ENCODE data around the gene CRYBG2.
"Not testable (repeated sequence)": the region's sequence is repeated elsewhere in the genome, so short reads cannot be mapped to it uniquely, and the experiment has no call there.

The CRYBG2 gene

GRCh38 chr1:26337206-26337535 lies 16.8 kb downstream of the CRYBG2 start:
- no peak overlapping the region for H3K4me2 ChIP-seq (ENCODE audit: low read length)
- no peak overlapping the region for H3K4me3 ChIP-seq (ENCODE audit: low read length)
- no peaks in the 10 kb centered on the region for H3K36me3 ChIP-seq (replicated peaks; ENCODE audit: low read depth, low read length)
- H3K27me3 ChIP-seq (ENCODE audit: low read depth, low read length) = no peaks in the 10 kb centered on the region
- no peak overlapping the region for H3K9ac ChIP-seq (ENCODE audit: low read length)
- H3K27ac ChIP-seq (ENCODE audit: low read length) = no peak overlapping the region
- no peaks in the 10 kb centered on the region for H3K79me2 ChIP-seq (ENCODE audit: low read length)
- no peak overlapping the region for H2AFZ ChIP-seq (ENCODE audit: low read depth, low read length)
- peaks cover 3% of the 10 kb centered on the region; the same call in 1 of the 2 replicates for H3K4me1 ChIP-seq (ENCODE audit: low read length)
- no peak for TF ChIP-seq CTCF (IDR thresholded peaks at IDR 0.05; ENCODE audit: low read depth, low read length)
- no peak for TF ChIP-seq EZH2phosphoT487 (IDR thresholded peaks at IDR 0.05; ENCODE audit: low read depth)
- H4K20me1 ChIP-seq (ENCODE audit: insufficient read depth, low read length) = no peaks in the 10 kb centered on the region
- no peaks in the 10 kb centered on the region for H3K9me3 ChIP-seq (ENCODE audit: insufficient read depth, low read length)

GRCh38 chr1:26336477-26337205 lies 17.3 kb downstream of the CRYBG2 start:
- peak overlapping the region; percentile 47 for H2AFZ ChIP-seq (ENCODE audit: low read depth, low read length)
- H3K9ac ChIP-seq (ENCODE audit: low read length) = peak overlapping the region; percentile 35; the same call in 1 of the 2 replicates

GRCh38 chr1:26335774-26336476 lies 18.0 kb downstream of the CRYBG2 start:
- Histone ChIP-seq H3K79me2 (ENCODE audit: low read length) (no peaks in the 10 kb centered on the region), H4K20me1 (ENCODE audit: insufficient read depth, low read length) (no peaks in the 10 kb centered on the region), H2AFZ (ENCODE audit: low read depth, low read length) (peak overlapping the region; percentile 47; the same call in 1 of the 2 replicates), H3K4me1 (ENCODE audit: low read length) (peaks cover 3% of the 10 kb centered on the region; the same call in 1 of the 2 replicates), H3K27me3 (ENCODE audit: low read depth, low read length) (no peaks in the 10 kb centered on the region), H3K4me3 (ENCODE audit: low read length) (peak overlapping the region; percentile 78), H3K36me3 (replicated peaks; ENCODE audit: low read depth, low read length) (no peaks in the 10 kb centered on the region), H3K27ac (ENCODE audit: low read length) (no peak overlapping the region), H3K9me3 (ENCODE audit: insufficient read depth, low read length) (no peaks in the 10 kb centered on the region), H3K4me2 (ENCODE audit: low read length) (peak overlapping the region; percentile 96), H3K9ac (ENCODE audit: low read length) (peak overlapping the region; percentile 35)
- TF ChIP-seq CTCF (IDR thresholded peaks at IDR 0.05; ENCODE audit: low read depth, low read length) (no peak), EZH2phosphoT487 (IDR thresholded peaks at IDR 0.05; ENCODE audit: low read depth) (no peak)

More at GRCh38 chr1:26336477-26337205, 17.3 kb downstream of the CRYBG2 start:
- no peak overlapping the region for H3K27ac ChIP-seq (ENCODE audit: low read length)
- peaks cover 3% of the 10 kb centered on the region; the same call in 1 of the 2 replicates for H3K4me1 ChIP-seq (ENCODE audit: low read length)
- H3K4me3 ChIP-seq (ENCODE audit: low read length) = peak overlapping the region; percentile 78
- H3K9me3 ChIP-seq (ENCODE audit: insufficient read depth, low read length) = no peaks in the 10 kb centered on the region
- no peaks in the 10 kb centered on the region for H4K20me1 ChIP-seq (ENCODE audit: insufficient read depth, low read length)
- no peaks in the 10 kb centered on the region for H3K27me3 ChIP-seq (ENCODE audit: low read depth, low read length)
- TF ChIP-seq CTCF (IDR thresholded peaks at IDR 0.05; ENCODE audit: low read depth, low read length) (no peak), EZH2phosphoT487 (IDR thresholded peaks at IDR 0.05; ENCODE audit: low read depth) (no peak)
- H3K4me2 ChIP-seq (ENCODE audit: low read length) = peak overlapping the region; percentile 96
- H3K79me2 ChIP-seq (ENCODE audit: low read length) = no peaks in the 10 kb centered on the region
- H3K36me3 ChIP-seq (replicated peaks; ENCODE audit: low read depth, low read length) = no peaks in the 10 kb centered on the region

DNA sequence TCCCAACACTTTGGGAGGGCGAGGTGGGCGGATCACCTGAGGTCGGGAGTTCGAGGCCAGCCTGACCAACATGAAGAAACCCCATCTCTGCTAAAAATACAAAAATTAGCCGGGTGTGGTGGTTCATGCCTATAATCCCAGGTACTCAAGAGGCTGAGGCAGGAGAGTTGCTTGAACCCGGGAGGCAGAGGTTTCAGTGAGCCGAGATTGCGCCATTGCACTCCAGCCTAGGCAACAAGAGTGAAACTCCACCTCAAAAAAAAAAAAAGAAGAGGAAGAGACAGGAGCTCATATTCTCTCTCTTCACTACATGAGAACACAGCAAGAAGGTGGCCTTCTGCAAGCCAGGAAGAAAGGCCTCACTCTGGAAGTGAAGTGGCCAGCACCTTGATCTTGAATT lies 20.6 kb downstream of the CRYBG2 start:
- H4K20me1 ChIP-seq (ENCODE audit: insufficient read depth, low read length); H3K4me1 ChIP-seq (ENCODE audit: low read length); H3K4me2 ChIP-seq (ENCODE audit: low read length); H3K27me3 ChIP-seq (ENCODE audit: low read depth, low read length); H2AFZ ChIP-seq (ENCODE audit: low read depth, low read length); H3K79me2 ChIP-seq (ENCODE audit: low read length); H3K9me3 ChIP-seq (ENCODE audit: insufficient read depth, low read length); H3K36me3 ChIP-seq (replicated peaks; ENCODE audit: low read depth, low read length); H3K27ac ChIP-seq (ENCODE audit: low read length); H3K4me3 ChIP-seq (ENCODE audit: low read length); H3K9ac ChIP-seq (ENCODE audit: low read length): not testable (repeated sequence)

All from OCI-LY3 (cell line).